ENCODE data around the gene MUC13.

The MUC13 gene

GRCh38 chr3:124888482-124889441, 45.8 kb downstream of the MUC13 start:
- TF ChIP-seq FOXM1 (IDR thresholded peaks at IDR 0.05; ENCODE audit: borderline replicate concordance, low read depth) = no peak
- TF ChIP-seq EGR1 (IDR thresholded peaks at IDR 0.05) = no peak

GRCh38 chr3:124887932-124888298, 46.6 kb downstream of the MUC13 start:
- TF ChIP-seq YY1 (IDR thresholded peaks at IDR 0.05; ENCODE audit: low read depth) = no peak
- TF ChIP-seq TCF12 (IDR thresholded peaks at IDR 0.05; ENCODE audit: low read depth) = no peak
- no peak for TF ChIP-seq TEAD4 (IDR thresholded peaks at IDR 0.05)
- no peak for TF ChIP-seq TAF1 (IDR thresholded peaks at IDR 0.05; ENCODE audit: low read depth)
- TF ChIP-seq REST (IDR thresholded peaks at IDR 0.05; ENCODE audit: low read depth) = no peak
- no peak for TF ChIP-seq MAX (IDR thresholded peaks at IDR 0.05)
- no peak for TF ChIP-seq ZBTB7A (IDR thresholded peaks at IDR 0.05; ENCODE audit: low read depth)
- TF ChIP-seq EGR1 (IDR thresholded peaks at IDR 0.05) = no peak
- no peak for TF ChIP-seq USF1 (IDR thresholded peaks at IDR 0.05)
- TF ChIP-seq EP300 (IDR thresholded peaks at IDR 0.05; ENCODE audit: borderline replicate concordance) = no peak
- TF ChIP-seq CREB1 (IDR thresholded peaks at IDR 0.05; ENCODE audit: low read depth) = no peak
- TF ChIP-seq FOXM1 (IDR thresholded peaks at IDR 0.05; ENCODE audit: borderline replicate concordance, low read depth) = no peak
- no peak for TF ChIP-seq NFIC (IDR thresholded peaks at IDR 0.05)
- no peak for TF ChIP-seq CEBPB (IDR thresholded peaks at IDR 0.05)
- no peak for TF ChIP-seq RAD21 (IDR thresholded peaks at IDR 0.05; ENCODE audit: low read depth)

GRCh38 chr3:124887177-124887931, 47.2 kb downstream of the MUC13 start, which contains the start of gene ITGB5:
Gene ITGB5 (minus strand): TSS chr3:124887365. CDS start chr3:124887000, 365 bp downstream.
- 0 out of 2 replicates have a peak, but pooled peaks have one; percentile 31 for TF ChIP-seq MAX (IDR thresholded peaks at IDR 0.05)
- TF ChIP-seq ZBTB7A (IDR thresholded peaks at IDR 0.05; ENCODE audit: low read depth) = peak; percentile 80; the same call in 1 of the 2 replicates
- TF ChIP-seq TAF1 (IDR thresholded peaks at IDR 0.05; ENCODE audit: low read depth) = peak; percentile 48; the same call in 1 of the 2 replicates
- 0 out of 2 replicates have a peak, but pooled peaks have one; percentile 26 for TF ChIP-seq EGR1 (IDR thresholded peaks at IDR 0.05)
- TF ChIP-seq YY1 (IDR thresholded peaks at IDR 0.05; ENCODE audit: low read depth) = no peak; the same call in 1 of the 2 replicates

- TF ChIP-seq CREB1 (IDR thresholded peaks at IDR 0.05; ENCODE audit: low read depth) (no peak), YY1 (IDR thresholded peaks at IDR 0.05; ENCODE audit: low read depth) (no peak), REST (IDR thresholded peaks at IDR 0.05; ENCODE audit: low read depth) (no peak), ZBTB7A (IDR thresholded peaks at IDR 0.05; ENCODE audit: low read depth) (peak; percentile 21; the same call in 1 of the 2 replicates), TAF1 (IDR thresholded peaks at IDR 0.05; ENCODE audit: low read depth) (peak; percentile 24; the same call in 1 of the 2 replicates), EP300 (IDR thresholded peaks at IDR 0.05; ENCODE audit: borderline replicate concordance) (no peak)
These were observed 48.1 kb downstream of the MUC13 start for GRCh38 chr3:124886168-124887056.

GRCh38 chr3:124885466-124886167, 48.9 kb downstream of the MUC13 start:
- TF ChIP-seq RAD21 (IDR thresholded peaks at IDR 0.05; ENCODE audit: low read depth) = no peak
- no peak for TF ChIP-seq YY1 (IDR thresholded peaks at IDR 0.05; ENCODE audit: low read depth)
- no peak for TF ChIP-seq FOXM1 (IDR thresholded peaks at IDR 0.05; ENCODE audit: borderline replicate concordance, low read depth)
- no peak for TF ChIP-seq TCF12 (IDR thresholded peaks at IDR 0.05; ENCODE audit: low read depth)
- no peak for TF ChIP-seq CEBPB (IDR thresholded peaks at IDR 0.05)
- no peak for TF ChIP-seq TEAD4 (IDR thresholded peaks at IDR 0.05)
- TF ChIP-seq NFIC (IDR thresholded peaks at IDR 0.05) = no peak
- no peak for TF ChIP-seq USF1 (IDR thresholded peaks at IDR 0.05)
- TF ChIP-seq EP300 (IDR thresholded peaks at IDR 0.05; ENCODE audit: borderline replicate concordance) = no peak
- TF ChIP-seq REST (IDR thresholded peaks at IDR 0.05; ENCODE audit: low read depth) = no peak
- no peak for TF ChIP-seq MAX (IDR thresholded peaks at IDR 0.05)
- TF ChIP-seq EGR1 (IDR thresholded peaks at IDR 0.05) = no peak
- no peak for TF ChIP-seq CREB1 (IDR thresholded peaks at IDR 0.05; ENCODE audit: low read depth)
- no peak for TF ChIP-seq TAF1 (IDR thresholded peaks at IDR 0.05; ENCODE audit: low read depth)
- no peak for TF ChIP-seq ZBTB7A (IDR thresholded peaks at IDR 0.05; ENCODE audit: low read depth)

Data from Ishikawa (cell line).